Nephron (organoid): ENCODE results near the gene APOBEC3G.

ENCODE experiments used
- H3K27ac Mint-ChIP-seq, 3 experiments: 2 replicates each; pipeline ENCODE4 v1.8.0; 2020; ENCODE audit warnings: mixed read lengths in 3 of 3, mild to moderate bottlenecking in 2 of 3, moderate library complexity in 1 of 3
- H3K27me3 Mint-ChIP-seq: 2 replicates; pipeline ENCODE4 v1.8.0; 2021; ENCODE audit warnings: low read depth, mild to moderate bottlenecking, moderate library complexity, mixed read lengths
- H3K36me3 Mint-ChIP-seq: 2 replicates; pipeline ENCODE4 v1.8.0; 2020; ENCODE audit warnings: low read depth, mixed read lengths
- H3K4me1 Mint-ChIP-seq: 2 replicates; pipeline ENCODE4 v1.8.0; 2020; ENCODE audit warnings: mixed read lengths
- H3K4me3 Mint-ChIP-seq, 3 experiments: 2 replicates each; pipeline ENCODE4 v1.8.0; 2020; ENCODE audit warnings: mild to moderate bottlenecking in 3 of 3, mixed read lengths in 3 of 3, moderate library complexity in 2 of 3
- H3K9me3 Mint-ChIP-seq: 2 replicates; pipeline ENCODE4 v1.8.0; 2020; ENCODE audit warnings: mixed read lengths
- CTCF ChIP-seq, 3 experiments: fragments of 200-600 bp; sonication (generic); IDR thresholded peaks; one replicate each; pipeline ENCODE4 v1.5.0; 2021; ENCODE audit warnings: antibody characterized with exemption in 3 of 3; ENCODE audit not compliant: unreplicated experiment in 3 of 3

APOBEC3G gene

GRCh38 chr22:39129746-39130145 lies 52.7 kb downstream of the APOBEC3G start:
- no peak for TF ChIP-seq CTCF (IDR thresholded peaks at IDR 0.05; ENCODE audit: unreplicated experiment in 3 of 3)
- peaks cover 12% of the 10 kb centered on the region for H3K27me3 Mint-ChIP-seq
- H3K4me1 Mint-ChIP-seq = peaks cover 8% of the 10 kb centered on the region
- no peak overlapping the region for H3K27ac Mint-ChIP-seq
- H3K36me3 Mint-ChIP-seq = no peaks in the 10 kb centered on the region
- no peaks in the 10 kb centered on the region for H3K9me3 Mint-ChIP-seq
- no peak overlapping the region for H3K4me3 Mint-ChIP-seq

DNA sequence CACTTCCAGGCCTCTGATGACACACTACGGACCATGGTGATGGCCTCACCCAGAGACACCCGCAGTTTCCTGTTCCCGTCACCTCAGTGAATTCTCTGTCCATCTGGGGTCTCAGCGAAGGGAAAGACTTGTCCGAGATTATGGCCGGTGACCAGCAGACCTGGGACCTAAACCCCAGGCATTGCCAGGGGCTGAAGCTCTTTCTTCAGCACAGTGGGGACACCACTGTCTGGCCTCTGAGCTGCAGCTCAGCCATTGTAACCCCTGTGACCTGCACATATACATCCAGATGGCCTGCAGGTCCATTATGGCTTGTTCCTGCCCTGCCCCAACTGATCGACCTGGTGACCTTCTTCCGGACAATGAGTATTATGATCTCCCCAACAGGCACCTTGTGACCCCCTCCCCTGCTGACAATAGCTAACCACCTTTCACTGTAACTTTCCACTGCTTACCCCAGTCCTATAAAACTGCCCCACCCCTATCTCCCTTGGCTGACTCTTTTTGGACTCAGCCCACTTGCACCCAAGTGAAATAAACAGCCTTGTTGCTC lies 53.2 kb downstream of the APOBEC3G start:
- no peak overlapping the region for H3K4me3 Mint-ChIP-seq
- no peak for TF ChIP-seq CTCF (IDR thresholded peaks at IDR 0.05; ENCODE audit: unreplicated experiment in 3 of 3)
- H3K27ac Mint-ChIP-seq = no peak overlapping the region
- peaks cover 12% of the 10 kb centered on the region for H3K27me3 Mint-ChIP-seq
- no peaks in the 10 kb centered on the region for H3K36me3 Mint-ChIP-seq
- no peaks in the 10 kb centered on the region for H3K9me3 Mint-ChIP-seq
- H3K4me1 Mint-ChIP-seq = peaks cover 8% of the 10 kb centered on the region

DNA sequence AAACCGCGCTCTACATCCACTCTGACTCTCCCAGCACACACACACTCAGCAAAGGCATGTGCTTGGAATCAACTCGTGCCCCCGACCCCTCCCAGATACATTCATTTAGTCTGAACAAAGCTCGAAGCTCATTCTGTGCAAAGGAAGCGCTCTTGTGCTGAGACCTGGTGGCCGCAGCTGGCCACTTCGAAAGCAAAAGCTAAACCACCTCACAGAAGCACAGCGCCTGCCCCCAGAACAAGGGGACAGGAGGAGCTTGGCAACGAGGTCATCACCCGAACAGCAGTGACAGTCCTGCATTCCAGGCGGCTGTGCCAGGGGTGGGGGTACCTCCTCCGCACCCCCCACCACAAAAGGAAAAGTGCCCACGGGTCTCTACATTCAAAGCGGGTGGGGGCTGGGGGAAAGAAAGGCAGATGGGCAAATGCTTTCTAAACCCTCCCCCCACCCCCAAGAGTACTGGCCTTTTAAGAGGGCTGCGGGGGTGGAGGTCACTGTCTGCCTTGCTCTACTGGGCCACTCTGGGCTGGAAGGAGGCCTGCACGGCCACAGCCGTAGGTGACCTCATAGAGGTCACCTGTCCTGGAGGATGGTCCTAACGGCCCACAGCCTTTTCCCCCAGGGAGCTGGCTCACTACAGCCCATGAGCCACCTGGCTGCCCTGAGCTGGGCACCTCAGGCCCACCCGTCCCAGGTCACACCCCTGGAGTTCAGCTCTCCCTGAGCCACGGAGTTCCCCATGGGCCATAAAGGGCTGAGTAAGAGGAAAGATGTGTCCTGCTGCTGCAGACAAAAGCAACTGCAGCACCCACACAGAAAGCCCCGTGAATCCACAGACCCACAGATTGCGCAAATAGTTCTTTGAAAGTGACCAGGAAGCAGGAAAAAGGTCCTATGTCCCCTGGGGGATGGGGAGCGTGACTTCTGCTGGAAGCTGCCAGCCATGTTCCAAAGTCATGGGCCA lies 54.1 kb downstream of the APOBEC3G start:
- no peak overlapping the region for H3K4me3 Mint-ChIP-seq
- no peaks in the 10 kb centered on the region for H3K36me3 Mint-ChIP-seq
- TF ChIP-seq CTCF (IDR thresholded peaks at IDR 0.05; ENCODE audit: unreplicated experiment in 3 of 3) = no peak
- H3K27me3 Mint-ChIP-seq = peaks cover 12% of the 10 kb centered on the region
- peak overlapping the region in 1 of 3 experiments; percentile 0 for H3K27ac Mint-ChIP-seq
- H3K4me1 Mint-ChIP-seq = peaks cover 8% of the 10 kb centered on the region
- no peaks in the 10 kb centered on the region for H3K9me3 Mint-ChIP-seq

- Mint-ChIP-seq H3K27me3 (peaks cover 8% of the 10 kb centered on the region), H3K4me3 (no peak overlapping the region), H3K27ac (no peak overlapping the region), H3K36me3 (no peaks in the 10 kb centered on the region), H3K4me1 (peaks cover 8% of the 10 kb centered on the region), H3K9me3 (no peaks in the 10 kb centered on the region)
- no peak for TF ChIP-seq CTCF (IDR thresholded peaks at IDR 0.05; ENCODE audit: unreplicated experiment in 3 of 3)
These were observed 55.2 kb downstream of the APOBEC3G start for GRCh38 chr22:39132281-39132680.

- Mint-ChIP-seq H3K27me3 (peaks cover 8% of the 10 kb centered on the region), H3K27ac (no peak overlapping the region), H3K36me3 (no peaks in the 10 kb centered on the region), H3K9me3 (no peaks in the 10 kb centered on the region), H3K4me1 (peaks cover 8% of the 10 kb centered on the region), H3K4me3 (no peak overlapping the region)
- TF ChIP-seq CTCF (IDR thresholded peaks at IDR 0.05; ENCODE audit: unreplicated experiment in 3 of 3) = no peak
These were observed 55.9 kb downstream of the APOBEC3G start for GRCh38 chr22:39132871-39133524.
